SJCRH30 (cell line): ENCODE data around the gene C1orf115. TPM values are rescaled to one million over a fixed set of nuclear protein-coding genes. Genes with fewer than 3 reads are reported as not detected.
A peak's percentile ranks its signal among the peaks of the same experiment; 100 is the strongest.

Experiments used
- DNase-seq, 2 experiments: peaks; one replicate each; pipeline ENCODE4 v3.0.0-alpha.2; 2015 to 2020
- H3K27ac ChIP-seq: fragments of 250-450 bp; sonication (Bioruptor Pico); 2 replicates; pipeline ENCODE4 v1.5.1; 2020; ENCODE audit warnings: mild to moderate bottlenecking, moderate library complexity
- H3K27me3 ChIP-seq: fragments of 250-450 bp; sonication (Bioruptor Pico); 2 replicates; pipeline ENCODE4 v1.5.1; 2020; ENCODE audit warnings: mild to moderate bottlenecking, moderate library complexity
- H3K36me3 ChIP-seq: fragments of 250-450 bp; sonication (Bioruptor Pico); 2 replicates; pipeline ENCODE4 v1.5.1; 2020; ENCODE audit warnings: mild to moderate bottlenecking, moderate library complexity
- H3K4me1 ChIP-seq: fragments of 250-450 bp; sonication (Bioruptor Pico); 2 replicates; pipeline ENCODE4 v1.5.1; 2020; ENCODE audit warnings: mild to moderate bottlenecking, moderate library complexity
- H3K4me3 ChIP-seq: fragments of 250-450 bp; sonication (Bioruptor Pico); 2 replicates; pipeline ENCODE4 v1.5.1; 2020; ENCODE audit warnings: mild to moderate bottlenecking, moderate library complexity
- H3K9me3 ChIP-seq: fragments of 250-450 bp; sonication (Bioruptor Pico); replicated peaks from 2 replicates; pipeline ENCODE4 v1.5.1; 2020; ENCODE audit warnings: mild to moderate bottlenecking, moderate library complexity
- total RNA-seq: library from RNA; depleted of rRNA; stranded (reverse); fragments of >200 nt; shearing (Covaris generic); gene quantifications from 2 replicates; pipeline ENCODE4 v1.2.3, GENCODE V29; 2014; rRNA removed

Gene C1orf115
- 1.6 and 1.8 TPM in 2 replicates for total RNA-seq

GRCh38 chr1:220690140-220691052 is at the start of gene C1orf115:
Gene C1orf115, plus strand, starts transcription at chr1:220690363. Its CDS starts 40 bp downstream, at chr1:220690403.
- peak within 1 kb of the TSS; percentile 62 for H3K4me3 ChIP-seq
- no peaks in the 10 kb centered on the region for H3K36me3 ChIP-seq
- H3K9me3 ChIP-seq = no peaks in the 10 kb centered on the region
- DNase-seq = peak; percentile 56 to 80
- no peaks in the 10 kb centered on the region for H3K4me1 ChIP-seq
- H3K27me3 ChIP-seq = peaks cover 3% of the 10 kb centered on the region; the same call in 1 of the 2 replicates
- no peak within 1 kb of the TSS for H3K27ac ChIP-seq

- Histone ChIP-seq H3K4me1 (no peaks in the 10 kb centered on the region), H3K36me3 (0 out of 2 replicates have a peak, but pooled peaks cover 2% of the 10 kb centered on the region), H3K9me3 (no peaks in the 10 kb centered on the region; the same call in 1 of the 2 replicates), H3K4me3 (no peak overlapping the region), H3K27ac (no peak overlapping the region), H3K27me3 (no peaks in the 10 kb centered on the region)
- no peak for DNase-seq
These were observed 47.9 kb upstream of the C1orf115 start for GRCh38 chr1:220642285-220642684.

- no peak for DNase-seq
- Histone ChIP-seq H3K4me1 (no peaks in the 10 kb centered on the region), H3K27me3 (no peaks in the 10 kb centered on the region), H3K27ac (no peak overlapping the region), H3K9me3 (no peaks in the 10 kb centered on the region), H3K4me3 (no peak overlapping the region), H3K36me3 (no peaks in the 10 kb centered on the region)
These were observed 37.2 kb upstream of the C1orf115 start for GRCh38 chr1:220652995-220653394.

GRCh38 chr1:220655509-220655908 is 34.7 kb upstream of the C1orf115 start:
- Histone ChIP-seq H3K4me1 (no peaks in the 10 kb centered on the region), H3K4me3 (no peak overlapping the region), H3K36me3 (no peaks in the 10 kb centered on the region), H3K9me3 (no peaks in the 10 kb centered on the region), H3K27me3 (no peaks in the 10 kb centered on the region), H3K27ac (no peak overlapping the region)
- DNase-seq = no peak

GRCh38 chr1:220655961-220656740 is 34.0 kb upstream of the C1orf115 start:
- DNase-seq = no peak
- Histone ChIP-seq H3K36me3 (no peaks in the 10 kb centered on the region), H3K4me3 (no peak overlapping the region), H3K27ac (no peak overlapping the region), H3K27me3 (no peaks in the 10 kb centered on the region), H3K4me1 (no peaks in the 10 kb centered on the region), H3K9me3 (no peaks in the 10 kb centered on the region)

- Histone ChIP-seq H3K36me3 (0 out of 2 replicates have a peak, but pooled peaks cover 2% of the 10 kb centered on the region), H3K4me3 (no peak overlapping the region)
These were observed 23.8 kb upstream of the C1orf115 start for GRCh38 chr1:220666349-220666748.

GRCh38 chr1:220669005-220669404 is 21.2 kb upstream of the C1orf115 start:
- no peaks in the 10 kb centered on the region; the same call in 1 of the 2 replicates for H3K4me1 ChIP-seq
- H3K36me3 ChIP-seq = 0 out of 2 replicates have a peak, but pooled peaks cover 2% of the 10 kb centered on the region
- H3K27ac ChIP-seq = no peak overlapping the region
- no peak overlapping the region for H3K4me3 ChIP-seq
- H3K9me3 ChIP-seq = no peaks in the 10 kb centered on the region
- no peak for DNase-seq
- H3K27me3 ChIP-seq = no peaks in the 10 kb centered on the region

More at GRCh38 chr1:220666349-220666748, 23.8 kb upstream of the C1orf115 start:
- DNase-seq = no peak
- H3K9me3 ChIP-seq = no peaks in the 10 kb centered on the region
- H3K27ac ChIP-seq = no peak overlapping the region
- H3K4me1 ChIP-seq = no peaks in the 10 kb centered on the region; the same call in 1 of the 2 replicates
- no peaks in the 10 kb centered on the region for H3K27me3 ChIP-seq

- no peak overlapping the region for H3K4me3 ChIP-seq
These were observed 19.8 kb upstream of the C1orf115 start for GRCh38 chr1:220670365-220670764.

GRCh38 chr1:220673921-220674320 is 16.2 kb upstream of the C1orf115 start:
- DNase-seq = no peak
- Histone ChIP-seq H3K9me3 (no peaks in the 10 kb centered on the region), H3K36me3 (no peaks in the 10 kb centered on the region), H3K27me3 (no peaks in the 10 kb centered on the region), H3K27ac (no peak overlapping the region), H3K4me3 (no peak overlapping the region), H3K4me1 (no peaks in the 10 kb centered on the region; the same call in 1 of the 2 replicates)

More at GRCh38 chr1:220670365-220670764, 19.8 kb upstream of the C1orf115 start:
- Histone ChIP-seq H3K36me3 (no peaks in the 10 kb centered on the region), H3K9me3 (no peaks in the 10 kb centered on the region), H3K4me1 (no peaks in the 10 kb centered on the region; the same call in 1 of the 2 replicates), H3K27me3 (no peaks in the 10 kb centered on the region), H3K27ac (no peak overlapping the region)
- no peak for DNase-seq

GRCh38 chr1:220677251-220677650 is 12.9 kb upstream of the C1orf115 start:
- DNase-seq = no peak
- Histone ChIP-seq H3K4me1 (0 out of 2 replicates have a peak, but pooled peaks cover 2% of the 10 kb centered on the region), H3K4me3 (no peak overlapping the region), H3K36me3 (no peaks in the 10 kb centered on the region), H3K27me3 (0 out of 2 replicates have a peak, but pooled peaks cover 3% of the 10 kb centered on the region), H3K27ac (no peak overlapping the region), H3K9me3 (no peaks in the 10 kb centered on the region)

- H3K27ac ChIP-seq = no peak overlapping the region
- no peaks in the 10 kb centered on the region for H3K36me3 ChIP-seq
- DNase-seq = peak in 1 of 2 experiments; percentile 69
- 0 out of 2 replicates have a peak, but pooled peaks cover 3% of the 10 kb centered on the region for H3K27me3 ChIP-seq
- no peaks in the 10 kb centered on the region for H3K9me3 ChIP-seq
- no peak overlapping the region for H3K4me3 ChIP-seq
- 0 out of 2 replicates have a peak, but pooled peaks cover 2% of the 10 kb centered on the region for H3K4me1 ChIP-seq
These were observed 10.0 kb upstream of the C1orf115 start for GRCh38 chr1:220680085-220680687.

GRCh38 chr1:220681220-220681880 is 8.8 kb upstream of the C1orf115 start:
- DNase-seq = no peak
- Histone ChIP-seq H3K4me1 (0 out of 2 replicates have a peak, but pooled peaks cover 2% of the 10 kb centered on the region), H3K36me3 (no peaks in the 10 kb centered on the region), H3K9me3 (no peaks in the 10 kb centered on the region), H3K27me3 (peaks cover 3% of the 10 kb centered on the region; the same call in 1 of the 2 replicates), H3K27ac (no peak overlapping the region), H3K4me3 (peak overlapping the region; percentile 2; the same call in 1 of the 2 replicates)

GRCh38 chr1:220682901-220683576 is 7.1 kb upstream of the C1orf115 start:
- no peaks in the 10 kb centered on the region for H3K36me3 ChIP-seq
- H3K4me3 ChIP-seq = no peak overlapping the region
- H3K4me1 ChIP-seq = 0 out of 2 replicates have a peak, but pooled peaks cover 2% of the 10 kb centered on the region
- no peak for DNase-seq
- H3K9me3 ChIP-seq = no peaks in the 10 kb centered on the region
- H3K27ac ChIP-seq = no peak overlapping the region
- H3K27me3 ChIP-seq = peaks cover 3% of the 10 kb centered on the region; the same call in 1 of the 2 replicates
